Loucy (cell line): Measurements from ENCODE around the gene WDR17.

ENCODE experiments used
- CTCF ChIP-seq: fragments of 200-600 bp; sonication (generic); conservative IDR thresholded peaks from 2 replicates; pipeline ENCODE4 v1.5.1; 2014; ENCODE audit warnings: mild to moderate bottlenecking, antibody characterized with exemption, low read length
- EZH2phosphoT487 ChIP-seq: fragments of 200-600 bp; IDR thresholded peaks from 2 replicates; pipeline ENCODE4 v1.6.1; 2018; ENCODE audit warnings: antibody characterized with exemption, mild to moderate bottlenecking, moderate library complexity, borderline replicate concordance

GRCh38 chr4:176137631-176138030 lies 72.0 kb downstream of the WDR17 start:
- TF ChIP-seq CTCF (no peak), EZH2phosphoT487 (no peak)
